Femur (tissue), 1 donor: ENCODE measurements around the gene GMPR.
A peak's percentile ranks its signal among the peaks of the same experiment; 100 is the strongest.
"Not testable (repeated sequence)": the region's sequence is repeated elsewhere in the genome, so short reads cannot be mapped to it uniquely, and the experiment has no call there.

ENCODE experiments used
- DNase-seq: peaks from one replicate; pipeline ENCODE4 v3.0.0-alpha.2; 2017

Gene GMPR

DNA sequence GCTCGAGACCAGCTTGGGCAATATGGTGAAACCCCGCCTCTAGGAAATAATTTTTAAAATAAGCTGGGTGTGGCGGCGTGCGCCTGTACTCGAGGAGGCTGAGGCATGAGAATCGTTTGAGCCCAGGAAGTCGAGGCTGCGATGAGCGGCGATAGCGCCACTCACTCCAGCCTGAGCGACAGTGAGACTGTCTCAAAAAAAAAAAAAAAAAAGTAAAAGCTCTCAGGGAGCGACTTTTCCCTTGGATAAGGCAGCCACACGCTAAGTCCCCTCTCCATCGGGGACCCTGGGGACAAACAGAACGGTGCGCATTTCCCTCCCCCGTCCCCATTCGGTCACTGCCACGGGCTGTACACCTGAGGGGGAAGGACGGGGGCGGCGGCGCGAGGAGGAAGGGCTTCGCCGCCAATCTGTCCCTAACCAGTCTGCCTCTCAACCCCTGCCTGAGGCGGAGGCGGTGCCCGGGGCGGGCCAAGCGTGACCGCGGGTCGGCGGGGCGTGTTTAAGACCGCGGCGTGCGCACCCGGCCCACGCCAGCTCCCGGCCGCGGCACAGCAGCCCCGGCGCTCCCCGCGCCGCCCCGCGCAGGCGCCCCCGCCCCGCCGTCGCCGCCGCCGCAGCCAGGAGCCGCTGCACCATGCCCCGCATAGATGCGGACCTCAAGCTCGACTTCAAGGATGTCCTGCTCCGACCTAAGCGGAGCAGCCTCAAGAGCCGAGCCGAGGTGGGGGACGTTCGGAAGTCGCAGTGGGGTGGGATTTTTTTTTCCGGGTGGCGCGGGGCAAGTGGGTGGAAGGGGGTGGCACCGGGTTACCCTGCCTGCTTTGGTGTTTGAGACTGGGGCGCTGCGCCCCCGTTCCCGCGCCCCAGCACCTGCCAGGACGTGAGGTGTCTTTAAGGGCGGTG, at the start of gene GMPR:
Gene GMPR (plus strand): TSS at position 531 of the 906 bp plus-strand sequence. CDS start 107 bp downstream, at position 638.
- DNase-seq: peak; percentile 83

DNA sequence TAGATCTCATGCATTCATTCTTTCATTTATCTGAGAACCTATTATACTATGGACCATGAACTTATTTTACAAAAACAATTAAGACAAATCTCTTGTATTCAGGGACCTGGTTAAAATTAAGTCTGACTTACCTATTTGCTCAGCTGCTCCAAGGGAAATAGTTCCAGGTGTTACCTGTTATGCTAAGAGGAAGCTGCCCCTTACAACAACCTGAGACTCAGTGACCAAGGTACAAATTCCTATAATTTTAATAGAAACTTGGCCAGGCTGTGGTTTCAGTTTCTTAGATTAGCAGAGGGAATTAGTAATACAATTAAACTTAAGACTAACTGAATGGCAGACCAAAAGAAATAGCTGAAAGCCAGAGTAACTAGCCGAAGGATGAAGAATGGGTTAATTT, 48.2 kb upstream of the GMPR start:
- no peak for DNase-seq

DNA sequence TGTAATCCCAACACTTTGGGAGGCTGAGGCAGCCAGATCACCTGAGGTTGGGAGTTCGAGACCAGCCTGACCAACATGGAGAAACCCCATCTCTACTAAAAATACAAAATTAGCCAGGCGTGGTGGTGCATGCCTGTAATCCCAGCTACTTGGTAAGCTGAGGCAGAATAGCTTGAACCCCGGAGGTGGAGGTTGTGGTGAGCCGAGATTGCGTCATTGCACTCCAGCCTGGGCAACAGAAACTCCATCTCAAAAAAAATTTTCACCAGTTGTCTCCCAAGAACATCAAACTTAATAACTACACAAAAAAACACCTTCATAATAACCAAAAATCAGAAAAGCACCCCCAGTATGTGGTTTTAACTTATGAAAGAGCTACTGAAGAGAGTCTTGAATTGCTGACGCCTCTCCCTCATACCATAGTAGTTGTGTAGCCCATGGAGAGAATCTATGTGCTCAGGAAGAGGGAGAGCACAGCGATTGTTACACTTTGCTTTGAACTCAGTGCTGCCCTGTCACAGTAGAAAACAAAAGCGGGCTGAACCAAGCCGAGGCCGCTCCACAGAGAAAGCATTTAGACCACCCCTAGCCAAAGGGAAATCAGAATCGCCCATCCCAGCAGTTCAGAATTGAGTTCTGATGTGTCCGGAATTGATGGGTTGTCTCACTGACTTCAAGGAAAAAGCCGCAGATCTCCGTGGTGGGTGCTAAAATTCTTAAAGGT, 42.0 kb upstream of the GMPR start:
- DNase-seq: no peak

DNA sequence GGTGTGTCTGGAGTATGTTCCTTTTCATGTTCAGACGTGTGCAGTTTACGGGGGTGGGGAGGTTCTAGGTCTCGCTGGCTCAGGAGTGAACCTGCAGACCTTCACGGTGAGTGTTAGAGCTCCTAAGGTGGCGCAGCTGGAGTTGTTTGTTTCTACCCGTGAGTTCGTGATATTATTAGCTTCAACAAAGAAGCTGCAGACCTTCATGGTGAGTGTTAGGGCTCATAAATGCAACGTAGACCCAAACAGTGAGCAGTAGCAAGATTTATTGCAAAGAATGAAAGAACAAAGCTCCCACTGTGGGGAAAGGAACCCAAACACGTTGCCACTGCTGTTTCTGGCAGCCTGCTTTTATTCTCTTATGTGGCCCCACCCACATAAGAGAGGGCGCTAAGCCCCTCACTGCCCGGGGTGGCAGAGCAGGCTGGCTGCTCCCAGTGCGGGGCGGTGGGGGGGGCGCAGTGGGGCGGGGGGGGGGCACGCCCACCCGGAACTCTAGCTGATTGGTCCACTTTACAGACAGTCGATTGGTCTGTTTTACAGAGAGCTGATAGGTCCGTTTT, 41.3 kb upstream of the GMPR start:
- no peak for DNase-seq

GRCh38 chr6:16198061-16198705, 40.2 kb upstream of the GMPR start:
- DNase-seq: no peak

GRCh38 chr6:16199804-16200203, 38.6 kb upstream of the GMPR start:
- DNase-seq: no peak

- DNase-seq: peak; percentile 62
Measured at GRCh38 chr6:16200321-16200883, 38.0 kb upstream of the GMPR start.

DNA sequence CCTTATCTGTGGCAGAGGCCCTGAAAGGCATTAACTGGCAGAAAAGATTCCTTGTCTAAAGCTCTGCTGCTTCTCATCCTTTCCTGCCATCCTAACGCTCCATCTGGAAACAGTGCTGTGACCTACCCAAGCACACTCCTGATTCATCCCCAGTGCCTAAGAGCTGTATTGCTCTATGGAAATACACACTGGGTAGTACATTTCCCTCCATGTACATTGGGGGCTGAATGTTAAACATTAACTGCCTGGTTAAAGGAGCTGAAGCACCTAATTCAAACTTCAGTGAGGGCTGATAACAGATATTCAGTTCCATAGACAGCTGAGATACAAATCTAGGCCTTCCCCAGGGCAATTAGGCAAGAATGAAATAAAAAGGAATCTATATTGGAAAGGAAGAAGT, 36.7 kb upstream of the GMPR start:
- DNase-seq: no peak

DNA sequence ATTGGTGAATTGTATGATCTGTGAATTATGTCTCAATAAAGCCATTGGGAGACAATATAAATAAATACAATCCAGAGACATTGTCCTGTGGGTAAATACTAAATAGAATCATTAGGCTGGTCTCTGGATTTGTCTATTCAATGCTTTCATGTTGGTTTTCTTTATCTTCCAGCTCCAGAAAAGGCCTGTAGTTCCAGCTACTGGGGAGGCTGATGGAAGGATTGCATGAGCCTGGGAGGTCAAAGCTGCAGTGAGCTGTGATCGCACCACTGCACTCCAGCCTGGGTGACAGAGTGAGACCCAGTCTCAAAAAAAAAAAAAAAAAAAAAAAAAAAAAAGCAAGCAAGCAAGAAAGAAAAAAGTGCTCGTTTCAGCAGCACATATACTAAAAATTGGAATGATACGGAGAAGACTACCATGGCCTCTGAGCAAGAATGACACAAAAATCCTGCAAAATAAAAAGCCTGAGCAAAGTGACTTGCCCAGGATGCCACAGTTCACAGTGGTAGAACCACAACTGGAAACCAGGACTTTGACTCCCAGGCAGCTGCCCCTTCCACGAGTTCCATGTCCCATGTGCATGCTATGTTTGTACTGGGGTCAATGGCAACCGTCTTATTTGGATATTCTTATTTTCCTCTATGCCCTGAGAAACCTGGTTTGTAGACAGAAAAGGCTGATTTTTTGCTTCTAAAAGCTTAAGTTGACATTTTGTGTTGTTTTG, 33.6 kb upstream of the GMPR start:
- DNase-seq: no peak

DNA sequence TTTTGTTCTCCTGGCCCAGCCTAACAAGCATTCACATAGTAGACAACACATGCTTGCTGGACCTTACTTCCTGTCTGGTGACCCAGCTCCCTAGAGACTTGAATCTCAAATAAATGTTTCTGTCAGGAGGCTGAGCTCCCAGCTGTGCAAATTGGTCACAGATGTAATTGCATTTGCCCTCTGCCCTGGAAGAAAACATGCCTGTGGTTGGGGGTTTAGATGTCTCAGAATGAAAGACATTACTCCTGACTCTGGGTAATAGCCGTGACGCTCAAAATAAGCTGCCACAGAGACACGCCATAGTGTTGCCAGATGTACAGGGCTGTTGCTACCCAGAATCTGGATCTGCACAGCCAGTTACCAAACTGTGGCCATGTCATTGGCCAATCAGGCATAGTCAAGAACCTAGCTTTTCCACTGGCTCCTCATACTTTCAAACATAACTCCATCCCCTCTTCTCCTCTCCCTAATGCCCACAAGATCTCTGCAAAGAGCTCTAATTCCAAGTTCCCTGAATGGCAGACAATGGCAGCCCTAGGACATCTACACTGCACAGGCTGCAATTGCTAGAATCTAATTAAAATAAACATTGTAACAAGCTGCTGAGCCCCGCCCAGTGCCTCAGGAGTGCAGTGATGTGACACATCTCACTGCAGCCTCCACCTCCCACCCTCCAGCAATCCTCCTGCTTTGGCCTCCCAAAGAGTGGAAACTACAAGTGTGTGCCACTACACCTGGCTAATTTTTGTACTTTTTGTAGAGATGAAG, 32.8 kb upstream of the GMPR start:
- DNase-seq: peak; percentile 74

DNA sequence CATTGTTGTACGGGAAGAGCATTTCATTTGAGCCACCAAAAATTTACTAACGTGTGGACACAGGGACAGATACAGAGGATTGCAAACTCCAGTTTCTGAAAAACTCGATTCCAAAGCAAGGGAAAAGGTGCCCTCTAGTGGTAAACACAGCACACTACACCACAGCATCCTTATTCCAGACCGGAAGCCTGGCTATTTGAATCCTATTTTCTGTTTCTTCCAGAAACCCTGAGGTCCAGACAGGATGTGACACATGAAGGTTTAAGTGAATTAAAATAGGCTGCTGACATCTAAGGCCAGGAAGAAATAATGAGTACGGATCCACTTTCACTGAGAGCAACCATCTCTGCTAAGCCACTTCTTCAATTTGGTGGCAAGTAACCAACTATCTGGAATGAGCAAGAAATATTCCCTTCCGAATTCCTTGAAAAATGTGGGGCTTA, 31.8 kb upstream of the GMPR start:
- peak; percentile 81 for DNase-seq

- DNase-seq: no peak
Measured at GRCh38 chr6:16208989-16209388, 29.4 kb upstream of the GMPR start.

GRCh38 chr6:16209539-16209938, 28.8 kb upstream of the GMPR start:
- DNase-seq: no peak

- no peak for DNase-seq
Measured at GRCh38 chr6:16212276-16212675, 26.1 kb upstream of the GMPR start.

DNA sequence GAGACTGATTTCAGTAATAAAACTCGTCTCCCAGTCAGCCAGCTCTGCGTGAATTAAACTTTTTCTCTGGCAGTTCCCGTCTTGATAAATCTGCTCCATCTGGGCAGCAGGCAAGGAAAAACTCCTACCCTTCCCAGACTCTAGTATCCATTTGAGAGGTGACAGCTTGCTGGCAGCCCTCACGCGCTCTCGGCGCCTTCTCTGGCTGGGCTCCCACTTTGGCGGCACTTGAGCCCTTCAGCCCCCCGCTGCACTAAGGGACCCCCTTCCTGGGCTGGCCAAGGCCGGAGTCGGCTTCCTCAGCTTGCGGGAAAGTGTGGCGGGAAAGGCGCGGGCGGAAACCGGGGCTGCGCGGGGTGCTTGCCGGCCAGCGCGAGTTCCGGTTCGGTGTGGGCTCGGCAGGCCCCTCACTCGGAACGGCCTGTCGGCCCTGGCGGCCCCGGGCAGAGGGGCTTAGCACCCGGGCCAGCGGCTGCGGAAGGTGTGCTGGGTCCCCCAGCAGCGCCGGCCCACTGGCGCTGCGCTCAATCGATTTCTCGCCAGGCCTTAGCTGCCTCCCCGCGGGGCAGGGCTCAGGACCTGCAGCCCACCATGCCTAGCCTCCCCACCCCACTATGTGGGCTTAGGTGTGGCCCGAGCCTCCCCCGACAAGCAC, 21.8 kb upstream of the GMPR start:
- peak; percentile 68 for DNase-seq

DNA sequence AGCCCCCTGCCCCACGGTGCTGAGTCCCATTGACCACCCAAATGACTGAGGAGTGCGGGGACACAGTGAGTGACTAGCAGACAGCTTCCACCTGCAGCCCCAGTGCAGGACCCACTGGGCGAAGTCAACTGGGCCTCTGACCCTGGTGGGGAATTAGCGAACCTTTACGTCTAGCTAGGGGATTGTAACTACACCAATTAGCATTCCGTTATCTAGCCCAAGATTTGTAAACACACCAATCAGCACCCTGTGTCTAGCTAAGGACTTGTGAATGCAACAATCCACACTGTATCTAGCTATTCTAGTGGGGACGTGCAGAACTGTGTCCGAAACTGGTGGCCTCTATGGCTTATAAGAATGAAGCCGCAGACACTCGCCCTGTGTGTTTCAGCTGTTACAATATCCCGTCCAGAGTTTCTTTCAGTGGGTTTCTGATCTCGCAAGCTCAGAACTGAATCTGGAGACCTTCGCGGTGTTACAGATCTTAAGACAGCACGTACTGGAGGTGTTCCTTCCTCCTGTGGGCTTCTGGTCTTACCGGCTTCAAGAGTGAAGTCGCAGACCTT, 21.1 kb upstream of the GMPR start:
- no peak for DNase-seq

- DNase-seq: no peak
Measured at GRCh38 chr6:16222826-16223225, 15.6 kb upstream of the GMPR start.

- DNase-seq: no peak
Measured at GRCh38 chr6:16223362-16223761, 15.0 kb upstream of the GMPR start.

DNA sequence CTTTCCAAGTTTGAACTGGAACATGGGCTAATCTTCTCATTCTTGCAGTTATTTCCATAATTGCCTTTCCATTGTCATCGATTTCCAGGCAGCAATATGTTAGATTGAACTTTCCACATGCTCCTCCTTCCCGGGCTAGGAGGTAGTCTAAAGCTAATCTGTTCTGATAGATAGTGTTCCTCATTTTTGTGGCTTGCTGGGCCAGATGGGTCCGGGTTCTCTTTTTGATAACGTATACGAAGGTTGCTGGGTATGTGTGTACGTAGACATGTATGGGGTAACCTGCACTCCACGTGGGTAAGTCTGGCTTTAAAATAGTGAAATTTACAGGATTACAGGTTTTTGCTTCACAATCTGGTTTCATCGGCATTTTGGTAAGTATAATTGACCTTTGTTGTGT, 14.0 kb upstream of the GMPR start:
- no peak for DNase-seq

DNA sequence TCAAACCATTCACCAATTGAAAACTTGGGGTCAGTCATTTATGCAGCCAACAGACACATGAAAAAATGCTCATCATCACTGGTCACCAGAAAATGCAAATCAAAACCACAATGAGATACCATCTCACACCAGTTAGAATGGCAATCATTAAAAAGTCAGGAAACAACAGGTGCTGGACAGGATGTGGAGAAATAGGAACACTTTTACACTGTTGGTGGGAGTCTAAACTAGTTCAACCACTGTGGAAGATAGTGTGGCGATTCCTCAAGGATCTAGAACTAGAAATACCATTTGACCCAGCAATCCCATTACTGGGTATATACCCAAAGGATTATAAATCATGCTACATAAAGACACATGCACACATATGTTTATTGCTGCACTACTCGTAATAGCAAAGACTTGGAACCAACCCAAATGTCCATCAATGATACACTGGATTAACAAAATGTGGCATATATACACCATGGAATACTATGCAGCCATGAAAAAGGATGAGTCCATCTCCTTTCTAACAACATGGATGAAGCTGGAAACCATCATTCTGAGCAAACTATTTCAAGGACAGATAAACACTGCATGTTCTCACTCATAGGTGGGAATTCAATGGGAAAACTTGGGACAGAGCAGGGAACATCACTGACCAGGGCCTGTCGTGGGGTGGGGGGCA, 13.2 kb upstream of the GMPR start:
- DNase-seq: not testable (repeated sequence)
